Measurements from ENCODE around the gene TM4SF18.
"Not testable (repeated sequence)": the region's sequence is repeated elsewhere in the genome, so short reads cannot be mapped to it uniquely, and the experiment has no call there.

The TM4SF18 gene

DNA sequence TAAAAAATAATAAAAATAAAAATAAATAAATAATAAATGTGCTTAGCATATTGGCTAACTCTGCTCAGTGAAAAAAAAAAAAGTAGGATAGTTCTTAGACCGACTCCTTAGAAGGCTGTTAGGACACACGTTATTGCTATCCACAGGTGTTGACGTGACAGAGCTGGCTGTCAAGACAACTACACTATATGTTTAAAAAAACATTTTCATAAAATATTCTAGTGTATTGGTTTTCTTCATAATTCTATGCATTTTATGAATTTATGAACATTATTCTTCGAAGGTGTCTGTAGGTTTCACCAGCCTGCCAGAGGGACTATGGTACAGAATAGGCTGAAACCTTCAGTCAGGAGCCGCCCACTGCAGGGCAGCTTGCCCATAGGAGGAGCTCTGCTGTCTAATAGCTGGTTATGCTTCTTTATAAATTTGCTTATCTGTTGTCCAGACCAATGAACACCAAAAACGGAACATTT is 34.8 kb upstream of the TM4SF18 start:
- no peak for DNase-seq

- peak; percentile 22 for DNase-seq
Measured at GRCh38 chr3:149366941-149367840, 33.8 kb upstream of the TM4SF18 start.

GRCh38 chr3:149366031-149366430 is 32.6 kb upstream of the TM4SF18 start:
- DNase-seq: no peak

- no peak for DNase-seq
Measured at GRCh38 chr3:149364624-149365023, 31.2 kb upstream of the TM4SF18 start.

DNA sequence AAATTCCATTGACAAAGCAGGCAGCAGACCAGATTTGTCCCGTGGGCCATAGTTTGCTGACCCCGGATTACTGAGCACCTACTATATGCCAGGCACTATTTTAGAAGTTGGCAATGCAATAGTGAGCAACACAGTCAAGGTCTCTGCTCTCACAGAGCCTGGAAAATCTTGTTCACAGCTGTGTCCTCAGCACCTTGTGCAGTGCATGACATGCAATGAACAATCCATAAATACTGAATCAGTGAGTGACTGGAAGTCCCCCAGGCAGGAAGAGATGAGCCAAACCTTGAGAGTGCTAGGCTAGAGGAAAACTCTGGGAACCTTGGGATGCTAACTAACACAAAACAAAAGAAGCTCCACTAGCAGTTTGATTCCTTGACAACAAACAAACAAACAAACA is 29.6 kb upstream of the TM4SF18 start:
- DNase-seq: no peak

DNA sequence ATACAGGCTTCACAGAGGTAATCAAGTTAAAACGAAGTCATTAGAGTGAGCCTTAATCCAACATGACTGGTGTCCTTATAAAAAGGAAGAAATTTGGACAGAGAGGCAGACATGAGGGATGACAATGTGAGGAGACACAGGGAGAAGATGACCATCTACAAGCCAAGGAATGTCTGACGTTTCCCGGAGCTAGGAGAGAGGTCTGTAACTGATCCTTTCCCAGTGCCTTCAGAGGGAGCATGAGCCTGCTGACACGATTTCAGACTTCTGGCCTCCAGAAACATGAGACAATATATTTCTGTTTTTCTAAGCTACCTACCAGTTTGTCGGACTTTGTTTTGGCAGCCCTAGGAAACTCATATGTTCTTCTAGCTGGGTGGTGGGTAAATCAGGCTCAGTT is 28.9 kb upstream of the TM4SF18 start:
- no peak for DNase-seq

DNA sequence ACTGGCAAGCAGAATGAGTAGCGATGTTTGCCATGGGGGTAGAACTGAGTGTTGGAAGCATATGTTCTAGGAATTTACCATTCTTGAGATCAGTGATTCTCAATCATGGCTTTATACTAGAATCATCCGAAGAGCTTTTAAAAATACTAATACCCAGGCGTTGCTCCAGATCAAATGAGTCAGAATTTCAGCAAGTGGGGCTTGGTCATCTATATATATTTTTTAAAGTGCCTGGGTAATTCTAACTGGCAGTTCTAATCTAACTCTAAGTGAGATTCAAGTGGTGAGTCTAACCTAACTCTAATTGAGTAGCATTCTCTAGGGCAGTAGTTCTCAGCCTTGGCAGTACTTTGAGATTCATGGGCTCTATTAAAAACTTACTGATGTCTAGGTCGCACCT is 23.2 kb upstream of the TM4SF18 start:
- no peak for DNase-seq

- DNase-seq: no peak
Measured at GRCh38 chr3:149356044-149356592, 22.7 kb upstream of the TM4SF18 start.

GRCh38 chr3:149353581-149354184 is 20.2 kb upstream of the TM4SF18 start:
- DNase-seq: no peak

- DNase-seq: peak; percentile 50
Measured at GRCh38 chr3:149352556-149352955, 19.1 kb upstream of the TM4SF18 start.

GRCh38 chr3:149343951-149344350 is 10.5 kb upstream of the TM4SF18 start:
- no peak for DNase-seq

GRCh38 chr3:149342413-149343380 is 9.3 kb upstream of the TM4SF18 start:
- DNase-seq: no peak

DNA sequence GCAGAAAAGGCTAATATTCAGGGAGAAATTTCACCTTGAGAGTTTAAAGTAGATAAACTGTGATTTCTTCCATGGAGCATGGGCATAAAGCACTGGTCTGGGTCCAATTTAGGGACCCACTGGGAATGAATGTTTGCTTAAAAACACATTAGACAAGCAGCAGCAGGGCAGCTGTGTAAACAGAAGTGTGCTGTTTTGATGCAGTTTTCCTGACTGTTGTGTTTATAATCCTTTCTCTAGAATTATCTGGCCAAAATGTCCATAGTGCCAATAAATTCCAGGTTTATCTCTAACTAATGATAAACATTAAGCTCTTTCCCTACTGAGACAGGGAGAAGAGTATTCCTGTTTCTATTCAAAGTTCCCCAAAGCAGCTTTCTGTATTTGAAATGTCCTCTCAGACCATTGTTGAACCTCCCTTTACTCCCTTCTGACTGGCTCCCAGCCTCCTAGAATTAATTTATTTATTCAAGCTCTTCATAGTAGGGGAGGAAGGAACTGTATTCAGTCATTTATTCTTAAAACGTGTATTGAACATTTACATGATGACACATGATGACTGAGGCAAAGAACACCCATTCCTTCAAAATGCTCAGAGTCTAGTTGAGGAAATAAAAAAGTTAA is 7.0 kb upstream of the TM4SF18 start:
- no peak for DNase-seq

DNA sequence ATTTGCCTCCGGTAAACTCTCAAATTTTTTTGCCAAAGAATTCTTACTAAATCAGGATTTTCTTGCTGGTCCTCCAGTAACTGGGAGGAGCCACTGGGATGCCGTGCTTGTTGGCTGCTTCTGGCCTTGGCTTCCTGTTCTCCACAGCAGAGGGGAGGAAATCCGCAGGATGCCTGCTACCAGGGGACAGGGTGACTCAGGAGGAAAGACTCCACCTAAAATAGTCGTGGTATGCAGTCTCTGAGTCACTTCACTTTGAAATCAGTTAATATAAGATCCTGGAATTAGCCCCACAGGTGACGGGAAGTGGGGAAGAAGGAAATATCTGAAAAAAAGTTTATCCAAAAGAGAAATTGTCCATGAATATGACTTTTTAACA is 6.5 kb upstream of the TM4SF18 start:
- no peak for DNase-seq

DNA sequence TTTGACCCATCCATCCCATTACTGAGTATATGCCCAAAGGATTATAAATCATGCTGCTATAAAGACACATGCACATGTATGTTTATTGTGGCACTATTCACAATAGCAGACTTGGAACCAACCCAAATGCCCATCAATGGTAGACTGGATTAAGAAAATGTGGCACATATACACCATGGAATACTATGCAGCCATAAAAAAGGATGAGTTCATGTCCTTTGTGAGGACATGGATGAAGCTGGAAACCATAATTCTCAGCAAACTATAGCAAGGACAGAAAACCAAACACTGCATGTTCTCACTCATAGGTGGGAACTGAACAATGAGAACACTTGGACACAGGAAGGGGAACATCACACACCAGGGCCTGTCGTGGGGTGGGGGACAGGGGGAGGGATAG is 4.0 kb upstream of the TM4SF18 start:
- DNase-seq: not testable (repeated sequence)

- DNase-seq: no peak
Measured at GRCh38 chr3:149336925-149337324, 3.5 kb upstream of the TM4SF18 start.

GRCh38 chr3:149332771-149333170 is 665 bp downstream of the TM4SF18 start:
- DNase-seq: no peak

- no peak for DNase-seq
Measured at GRCh38 chr3:149332227-149332765, 1.1 kb downstream of the TM4SF18 start.

- no peak for DNase-seq
Measured at GRCh38 chr3:149331396-149331795, 2.0 kb downstream of the TM4SF18 start.

DNA sequence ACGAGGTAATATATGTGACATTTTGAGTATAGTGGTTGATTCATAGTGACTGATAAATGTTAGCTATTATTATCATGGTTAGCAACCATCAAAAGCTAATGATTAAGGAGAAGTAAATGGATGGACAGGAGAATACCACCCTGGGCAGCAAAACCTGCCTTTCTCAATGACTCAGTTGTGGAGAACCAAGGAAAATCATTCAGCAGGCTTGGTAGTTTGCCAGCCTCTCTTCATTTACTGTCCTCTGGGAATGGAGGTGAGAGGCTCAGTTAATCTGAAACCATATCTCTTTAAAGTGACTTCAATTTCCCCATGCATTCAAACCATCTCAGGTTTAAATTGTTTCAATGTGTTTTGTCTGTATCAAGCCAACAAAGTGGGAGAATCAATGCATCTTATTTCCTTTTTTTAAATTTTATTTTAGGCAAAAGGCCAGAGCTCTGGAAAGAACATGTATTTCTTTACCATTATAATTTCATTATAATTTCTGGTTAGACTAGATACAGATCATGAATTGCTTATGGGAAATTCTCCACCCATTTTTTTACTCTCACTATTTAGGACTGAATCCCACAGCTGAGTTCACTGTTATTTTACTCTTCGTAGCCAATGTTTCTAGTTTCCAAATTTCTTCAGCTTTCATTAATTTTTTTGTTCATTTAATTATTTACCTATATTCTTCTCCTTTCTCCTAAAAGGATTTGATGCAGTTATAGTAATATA is 2.7 kb downstream of the TM4SF18 start:
- no peak for DNase-seq

- DNase-seq: no peak
Measured at GRCh38 chr3:149327156-149327555, 6.3 kb downstream of the TM4SF18 start.

All from stimulated activated CD4-positive, alpha-beta T cell treated with anti-CD3 and anti-CD28 coated beads, Interleukin-15, amount 100 ng/mL, for 24 hours (primary cell).